Embryonic facial prominence (tissue), 1 donor: ENCODE results near the gene FAM83E.

Experiments used
- DNase-seq: peaks from one replicate; pipeline ENCODE4 v3.0.0-alpha.2; 2016; ENCODE audit errors: extremely low spot score

FAM83E gene

DNA sequence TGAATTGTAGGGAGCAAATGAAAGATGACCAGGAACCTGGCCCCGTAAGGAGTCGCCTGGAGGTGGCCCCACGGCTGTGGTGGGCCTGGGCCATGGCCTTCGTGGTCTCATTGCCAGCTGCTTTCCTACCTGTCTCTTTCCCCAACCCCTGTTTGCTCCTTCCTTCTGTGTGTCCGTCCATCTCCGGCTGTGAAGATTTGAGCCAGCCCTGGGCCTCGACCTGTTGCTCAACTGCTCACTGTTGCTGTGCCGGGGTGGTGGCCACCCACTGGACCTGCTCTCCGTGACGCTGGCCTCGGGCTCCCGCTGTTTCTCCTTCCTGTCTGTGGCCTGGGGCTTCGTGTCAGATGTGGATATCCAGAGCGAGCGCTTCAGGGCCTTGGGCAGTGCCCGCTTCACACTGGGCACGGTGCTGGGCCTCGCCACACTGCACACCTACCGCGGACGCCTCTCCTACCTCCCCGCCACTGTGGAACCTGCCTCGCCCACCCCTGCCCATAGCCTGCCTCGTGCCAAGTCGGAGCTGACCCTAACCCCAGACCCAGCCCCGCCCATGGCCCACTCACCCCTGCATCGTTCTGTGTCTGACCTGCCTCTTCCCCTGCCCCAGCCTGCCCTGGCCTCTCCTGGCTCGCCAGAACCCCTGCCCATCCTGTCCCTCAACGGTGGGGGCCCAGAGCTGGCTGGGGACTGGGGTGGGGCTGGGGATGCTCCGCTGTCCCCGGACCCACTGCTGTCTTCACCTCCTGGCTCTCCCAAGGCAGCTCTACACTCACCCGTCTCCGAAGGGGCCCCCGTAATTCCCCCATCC, 13.8 kb upstream of the FAM83E start:
- no peak for DNase-seq

DNA sequence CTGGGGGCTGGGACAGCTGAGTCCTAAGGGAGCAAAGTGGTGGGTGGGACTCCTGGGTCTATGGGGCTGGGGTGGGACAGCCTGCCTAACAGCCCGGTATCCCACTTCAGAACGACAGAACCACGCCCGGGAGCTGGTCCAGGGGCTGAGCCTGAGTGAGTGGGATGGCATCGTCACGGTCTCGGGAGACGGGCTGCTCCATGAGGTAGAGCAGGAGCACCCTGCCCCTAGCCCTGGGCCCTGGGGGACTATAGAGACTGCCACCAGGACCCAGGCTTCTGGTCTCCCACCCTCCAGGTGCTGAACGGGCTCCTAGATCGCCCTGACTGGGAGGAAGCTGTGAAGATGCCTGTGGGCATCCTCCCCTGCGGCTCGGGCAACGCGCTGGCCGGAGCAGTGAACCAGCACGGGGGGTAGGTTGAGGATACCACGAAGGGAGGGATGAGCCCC, 13.0 kb upstream of the FAM83E start:
- DNase-seq, result no peak

DNA sequence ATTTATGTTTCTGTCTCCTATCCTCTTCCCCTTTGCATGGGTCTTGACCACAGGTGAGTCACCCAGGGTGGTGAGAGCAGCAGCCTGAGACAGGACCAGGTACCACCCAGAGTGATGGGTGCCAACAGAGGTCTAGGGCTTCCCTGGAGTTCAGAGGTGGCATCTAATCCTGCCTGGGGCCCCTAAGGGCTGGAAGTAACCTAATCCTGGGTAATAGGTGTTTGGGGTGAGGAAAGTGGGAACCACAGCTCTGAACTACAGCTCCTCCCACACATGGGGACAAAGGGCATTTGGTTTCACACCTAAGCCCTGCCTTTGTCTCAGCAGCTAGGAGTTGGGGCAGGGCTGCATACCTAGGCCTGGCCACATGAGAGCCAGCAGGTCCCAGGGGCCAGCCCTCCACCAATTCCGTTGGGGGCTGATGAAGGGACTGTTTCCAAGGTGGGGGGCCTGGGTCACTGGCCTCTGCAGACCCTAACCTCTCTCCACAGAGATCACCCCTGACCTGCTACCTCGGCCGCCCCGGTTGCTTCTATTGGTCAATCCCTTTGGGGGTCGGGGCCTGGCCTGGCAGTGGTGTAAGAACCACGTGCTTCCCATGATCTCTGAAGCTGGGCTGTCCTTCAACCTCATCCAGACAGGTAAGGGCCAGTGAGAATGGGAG, 12.5 kb upstream of the FAM83E start:
- DNase-seq, result no peak

DNA sequence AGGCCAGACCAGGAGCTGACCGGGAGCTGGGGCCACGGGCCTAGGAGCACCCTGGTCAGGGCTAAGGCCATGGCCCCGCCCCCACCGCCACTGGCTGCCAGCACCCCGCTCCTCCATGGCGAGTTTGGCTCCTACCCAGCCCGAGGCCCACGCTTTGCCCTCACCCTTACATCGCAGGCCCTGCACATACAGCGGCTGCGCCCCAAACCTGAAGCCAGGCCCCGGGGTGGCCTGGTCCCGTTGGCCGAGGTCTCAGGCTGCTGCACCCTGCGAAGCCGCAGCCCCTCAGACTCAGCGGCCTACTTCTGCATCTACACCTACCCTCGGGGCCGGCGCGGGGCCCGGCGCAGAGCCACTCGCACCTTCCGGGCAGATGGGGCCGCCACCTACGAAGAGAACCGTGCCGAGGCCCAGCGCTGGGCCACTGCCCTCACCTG, 11.0 kb upstream of the FAM83E start:
- DNase-seq, result no peak

DNA sequence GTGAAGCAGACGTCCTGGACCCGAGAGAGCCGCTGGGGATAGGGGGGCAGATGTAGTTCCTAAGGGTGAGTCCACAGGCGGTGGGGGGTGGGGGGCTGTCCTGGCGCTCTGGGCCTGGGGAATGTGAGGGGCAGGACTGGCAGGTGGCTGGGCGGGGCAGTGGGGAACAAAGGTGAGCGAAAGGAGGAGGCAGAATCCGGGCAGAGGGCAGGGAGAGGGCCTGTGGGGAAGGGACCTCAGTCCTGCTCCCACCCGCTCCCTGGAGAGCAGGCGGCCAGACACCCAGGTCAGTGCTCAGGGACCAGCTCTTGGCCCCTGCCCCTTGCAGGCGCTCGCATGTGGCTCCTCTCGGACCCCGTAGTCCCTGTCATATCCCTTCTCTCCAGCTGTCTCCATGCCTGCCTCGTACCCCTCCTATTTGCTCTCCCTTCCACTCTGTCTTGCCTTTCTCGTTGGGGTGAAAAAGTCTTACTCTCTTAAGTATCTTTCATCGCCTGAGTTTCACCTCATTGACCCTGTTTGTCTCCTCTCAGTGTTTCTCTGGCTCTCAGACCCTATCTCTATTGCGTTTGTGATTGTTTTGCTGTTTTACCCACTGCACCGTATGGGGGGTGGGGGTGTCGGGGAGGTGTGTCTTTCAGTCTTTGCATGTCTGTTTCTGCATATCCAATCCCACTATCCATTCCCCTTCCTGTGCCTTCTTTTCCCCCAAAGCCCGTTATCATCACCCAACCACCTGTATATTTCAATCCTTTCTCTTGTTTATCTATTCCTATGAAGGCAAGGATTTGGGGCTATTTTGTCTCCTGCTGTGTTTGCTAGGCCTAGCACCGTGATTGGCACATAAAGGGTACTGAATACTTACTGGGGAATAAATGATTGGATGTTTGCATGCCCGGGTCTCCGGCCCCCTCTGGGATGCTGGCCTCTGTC, 10.2 kb upstream of the FAM83E start:
- no peak for DNase-seq

DNA sequence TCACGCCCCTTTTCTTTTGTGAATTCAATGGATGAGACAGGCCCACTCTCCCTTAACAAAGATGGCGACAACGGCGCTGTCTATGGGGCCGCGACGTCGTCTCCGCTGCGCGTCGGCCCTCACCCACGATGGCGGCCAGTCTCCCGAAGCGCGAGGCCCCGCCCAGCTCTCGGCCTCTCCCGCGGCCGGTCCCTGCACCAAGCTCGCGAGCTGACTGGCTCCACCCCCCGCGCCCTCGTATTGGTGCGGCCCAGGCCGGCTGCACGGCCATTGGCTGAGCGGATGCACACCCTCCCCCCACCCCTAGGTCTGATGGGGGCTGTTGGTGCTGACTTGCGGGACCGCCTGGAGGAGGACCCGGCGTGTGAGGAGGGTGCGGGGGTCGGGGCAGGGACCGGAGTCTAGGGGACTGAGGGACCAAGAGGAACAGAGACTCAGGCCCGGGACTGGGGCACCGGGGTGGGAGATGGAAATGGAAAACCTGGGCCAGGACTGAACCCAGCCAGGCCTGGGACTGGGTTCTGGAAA, 9.3 kb upstream of the FAM83E start:
- peak; percentile 94 for DNase-seq

DNA sequence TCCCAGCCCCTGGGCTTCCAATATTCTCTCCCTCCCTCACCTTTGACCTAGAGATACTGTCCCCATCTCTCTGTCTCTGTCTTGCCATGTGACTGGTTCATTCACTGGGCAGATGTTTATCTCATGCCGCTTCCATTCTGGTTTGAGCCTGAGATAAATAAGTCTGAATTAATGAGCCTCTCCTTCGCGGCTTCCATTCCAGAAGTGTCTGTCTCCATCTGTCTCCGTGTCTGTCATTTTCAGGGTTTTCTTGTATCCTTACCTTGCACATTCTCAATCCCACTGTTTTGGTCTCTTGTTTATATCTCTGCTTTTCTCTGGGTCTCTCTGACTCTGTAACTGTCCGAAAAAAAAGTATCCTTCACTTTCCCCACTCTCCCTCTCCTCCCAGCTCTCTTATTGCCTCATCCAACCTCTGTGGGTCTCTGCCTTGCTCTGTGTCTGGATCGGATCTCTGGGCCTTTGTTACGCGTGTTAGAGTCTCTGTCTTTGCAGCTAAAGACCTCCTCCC, 8.7 kb upstream of the FAM83E start:
- DNase-seq, result no peak

DNA sequence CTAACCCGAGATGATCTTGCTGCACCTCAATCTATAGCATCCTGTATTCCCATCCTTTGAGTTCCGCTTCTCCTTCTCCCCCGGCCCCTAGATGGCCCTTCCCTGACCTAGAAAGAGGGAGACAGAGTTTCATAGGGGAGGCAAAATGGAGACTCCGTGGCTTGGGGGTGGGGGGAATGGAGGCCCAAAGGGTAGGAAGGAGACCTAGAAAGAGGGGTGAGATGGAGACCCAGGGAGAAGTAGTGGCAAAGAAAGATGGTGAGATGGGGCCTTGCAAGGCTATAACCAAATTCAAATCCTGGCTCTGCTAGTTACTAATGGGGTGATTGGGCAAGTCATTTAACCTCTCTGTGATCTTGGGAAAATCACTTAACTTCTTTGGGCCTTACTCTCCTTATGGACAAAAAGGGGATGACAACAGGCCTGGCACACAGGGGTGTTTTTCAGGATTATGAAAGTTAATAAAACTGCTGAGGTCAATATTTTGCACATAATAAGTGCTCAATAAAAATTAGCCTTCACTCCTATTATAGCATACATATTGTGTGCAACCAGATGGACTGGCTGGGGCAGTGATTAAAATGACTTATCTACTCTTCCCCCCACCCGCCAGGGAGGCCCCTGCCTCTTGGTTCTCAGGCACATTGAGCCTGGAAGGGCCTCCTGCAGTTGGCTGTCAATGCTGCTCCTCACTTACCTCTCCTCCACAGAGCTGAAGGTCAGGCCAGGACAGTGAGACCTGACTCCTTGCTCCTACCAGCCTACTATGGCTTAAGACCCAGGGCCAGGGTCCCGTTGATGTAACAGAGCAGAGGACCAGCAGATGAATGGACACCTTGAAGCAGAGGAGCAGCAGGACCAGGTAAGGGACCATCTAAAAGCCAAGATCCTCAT, 5.1 kb upstream of the FAM83E start:
- no peak for DNase-seq

DNA sequence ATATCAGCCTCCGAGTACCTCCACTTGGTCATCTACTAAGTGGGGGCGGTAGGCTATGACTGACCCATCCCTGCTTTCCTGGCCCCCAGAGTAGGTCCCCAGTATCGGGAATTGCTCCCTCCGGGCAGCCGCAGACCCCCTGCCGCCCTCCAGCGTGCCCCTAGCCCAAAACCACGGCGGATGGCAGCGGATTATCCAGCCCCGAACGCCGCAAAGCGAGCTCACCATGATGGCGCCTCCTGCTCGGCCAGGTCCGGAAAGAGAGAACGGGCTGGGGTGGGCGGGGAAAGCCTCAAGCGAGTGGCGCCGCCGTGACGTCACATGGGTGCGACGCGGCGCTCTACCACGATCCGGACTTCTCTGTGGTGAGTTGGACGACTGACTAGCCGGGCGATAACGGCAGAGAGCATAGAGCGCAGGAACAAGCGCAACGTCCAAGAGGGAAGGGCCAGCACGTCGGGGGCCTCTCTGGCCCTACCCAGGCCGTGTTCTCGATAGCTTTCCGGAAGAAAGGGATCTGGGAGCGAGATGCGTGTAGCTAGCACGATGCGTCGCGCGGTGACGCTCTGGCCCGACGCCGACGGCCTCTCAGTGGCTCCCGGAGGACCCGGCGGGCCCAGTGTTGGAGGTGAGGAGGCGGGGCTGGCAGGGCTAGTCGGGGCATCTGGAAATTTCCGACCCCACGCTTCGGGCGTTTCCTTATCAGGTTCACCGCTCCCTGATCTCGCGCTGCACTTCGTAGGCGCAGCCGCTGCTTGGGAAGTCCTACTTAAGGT, 4.2 kb upstream of the FAM83E start, which contains the start of the genes RPL18 and SPHK2:
TSS of gene RPL18 (minus strand) at position 263 of the 776 bp plus-strand sequence. CDS start at position 228, 35 bp downstream.
TSS of gene SPHK2 (plus strand) at position 591 of the 776 bp plus-strand sequence. CDS start 1,009 bp downstream, outside the sequence.
- DNase-seq, result peak; percentile 99

DNA sequence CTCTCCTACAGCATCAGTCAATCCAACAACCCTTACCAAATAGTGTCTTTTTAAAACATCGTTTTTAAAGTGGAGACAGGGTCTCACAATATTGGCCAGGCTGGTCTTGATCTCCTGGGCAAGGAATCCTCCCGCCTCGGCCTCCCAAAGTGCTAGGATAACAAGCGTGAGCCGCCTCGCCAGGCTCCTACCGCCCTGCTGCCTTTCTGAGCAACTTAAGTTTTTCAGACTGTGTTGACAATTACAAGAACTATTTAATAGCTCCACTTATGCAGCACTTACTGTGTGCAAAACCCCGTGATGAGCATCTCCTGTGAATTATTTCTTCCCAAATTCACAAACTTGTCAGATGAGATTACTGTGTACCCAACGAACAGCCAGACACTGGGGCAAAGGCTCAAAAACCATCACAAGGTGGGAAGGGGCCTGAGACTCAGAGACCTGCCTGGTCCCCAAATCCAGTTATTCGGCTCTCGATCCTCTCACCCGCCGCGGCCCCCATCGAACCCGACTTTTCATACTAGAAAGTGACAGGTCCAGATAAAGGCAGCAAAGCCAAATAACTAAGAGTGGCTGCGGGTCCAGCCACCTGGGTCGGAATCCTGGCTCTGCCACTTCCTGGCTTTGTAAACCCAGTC, 3.5 kb upstream of the FAM83E start:
- DNase-seq, result no peak

DNA sequence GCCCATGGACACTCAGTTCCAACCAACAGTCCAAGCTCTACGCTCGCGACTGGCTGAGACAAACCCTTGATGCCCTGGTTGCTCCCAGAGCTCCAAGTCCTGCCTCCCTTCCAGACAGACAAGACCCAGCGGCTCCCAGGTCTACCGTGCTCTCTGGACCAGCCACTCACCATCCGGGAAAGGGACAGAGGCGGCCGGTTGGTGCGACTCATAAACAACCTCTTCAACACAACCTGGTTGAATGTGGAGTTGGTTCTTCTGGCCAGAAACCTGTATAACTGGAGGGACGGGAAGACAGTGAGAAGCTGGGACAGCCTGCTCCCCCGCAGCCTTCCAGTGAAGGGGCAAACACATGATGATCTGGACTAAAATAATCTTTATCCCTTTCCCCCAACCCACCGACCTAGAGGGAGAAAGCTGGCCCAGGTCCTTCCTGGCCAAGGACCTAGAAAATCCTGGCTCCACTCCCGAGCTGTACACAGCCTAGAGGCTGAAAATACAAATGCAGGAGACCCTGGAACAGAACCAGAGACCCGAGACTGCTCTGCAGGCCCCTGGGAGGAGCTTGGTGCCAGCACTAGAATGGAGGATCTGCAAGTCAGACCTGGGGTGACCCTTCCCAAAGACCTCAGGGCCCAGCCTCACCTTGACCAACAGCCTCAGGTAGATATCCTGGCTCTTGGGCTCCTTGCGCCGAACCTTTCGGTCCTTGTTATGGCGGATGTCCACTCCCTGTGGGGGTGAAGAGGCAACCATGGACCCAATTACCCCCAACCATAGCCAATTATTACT, 2.5 kb upstream of the FAM83E start:
- no peak for DNase-seq

DNA sequence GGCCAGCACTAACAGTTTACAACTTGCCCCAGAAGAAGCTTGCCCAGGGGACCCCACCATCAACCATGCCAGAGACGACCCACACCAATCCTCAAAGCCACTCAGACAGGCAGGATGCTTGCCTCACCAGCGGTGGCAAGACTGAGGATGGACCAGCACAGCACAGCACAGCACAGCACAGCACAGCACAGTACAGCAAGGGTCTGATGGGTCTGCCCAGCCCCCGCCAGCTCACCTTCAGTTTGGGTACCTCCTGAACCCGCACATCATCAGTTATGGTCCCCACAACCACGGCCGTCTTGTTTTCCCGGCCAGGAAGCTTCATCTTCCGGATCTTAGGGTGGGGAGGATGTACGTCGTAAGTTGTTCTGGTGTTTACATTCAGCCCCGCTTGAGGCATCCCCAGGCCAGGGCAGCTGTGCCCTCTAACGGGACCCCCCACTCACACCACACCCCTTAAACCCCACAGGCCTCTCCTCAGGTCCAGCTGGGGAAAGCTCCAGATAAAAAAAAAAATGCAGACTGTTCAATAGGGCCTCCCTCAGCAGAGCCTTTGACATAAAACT, 1.7 kb upstream of the FAM83E start:
- DNase-seq, result no peak

DNA sequence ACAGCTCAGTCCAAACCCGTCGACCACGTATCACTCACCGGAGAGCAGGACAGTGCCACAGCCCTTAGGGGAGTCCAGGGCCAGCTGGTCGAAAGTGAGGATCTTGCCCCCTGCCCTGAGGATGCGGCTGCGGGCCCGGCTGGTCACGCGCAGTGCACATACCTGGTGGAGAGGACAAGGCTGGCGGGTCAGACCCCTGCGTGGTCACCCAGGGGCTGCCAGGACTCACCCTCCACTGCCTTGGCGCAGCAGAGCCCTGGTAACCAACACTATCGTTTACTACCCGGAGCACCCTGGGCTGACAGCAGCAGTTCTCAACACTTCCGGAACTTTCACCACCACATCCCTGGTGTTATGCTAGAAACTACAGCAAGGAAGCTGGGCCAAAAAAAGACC, 1.2 kb upstream of the FAM83E start:
- DNase-seq, result no peak

DNA sequence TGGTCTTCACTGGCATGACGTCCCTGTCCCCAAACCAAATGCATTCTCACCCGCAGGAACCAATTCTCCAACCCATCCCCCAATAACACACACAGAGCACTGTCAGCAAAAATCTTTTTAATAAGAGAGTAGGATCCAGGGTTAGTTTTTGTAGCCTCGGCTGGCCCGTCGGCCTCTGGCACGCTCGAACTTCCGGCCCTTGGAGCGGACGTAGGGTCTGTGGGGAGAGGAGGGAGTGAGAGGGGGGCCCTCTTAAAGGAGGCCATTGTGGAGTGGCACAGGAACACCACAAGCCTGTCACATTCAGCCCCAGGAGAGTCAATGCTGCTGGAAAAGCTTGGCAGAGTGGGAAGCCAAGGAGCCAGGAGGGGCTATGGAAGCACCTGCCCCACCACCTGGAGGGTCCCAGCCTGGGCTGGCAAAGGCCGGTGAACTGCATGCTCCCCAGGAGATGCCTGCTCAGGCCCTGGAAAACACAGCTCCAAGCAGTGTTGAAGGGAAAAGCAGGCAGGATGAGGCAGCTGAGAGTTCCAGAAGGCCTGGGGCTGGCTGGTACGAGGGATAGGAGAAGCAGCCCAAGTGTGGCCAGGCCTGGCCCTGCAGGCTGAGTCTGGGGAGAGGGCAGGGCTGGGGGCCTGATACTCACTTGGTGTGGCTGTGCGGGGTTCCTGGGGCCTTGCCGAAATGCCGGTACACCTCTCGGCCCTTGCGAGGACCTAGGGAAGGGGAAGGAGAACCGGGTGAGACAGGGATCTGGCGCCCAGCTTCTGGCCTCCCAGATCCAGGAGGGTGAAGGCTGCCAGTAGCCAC, 560 bp upstream of the FAM83E start:
- no peak for DNase-seq

DNA sequence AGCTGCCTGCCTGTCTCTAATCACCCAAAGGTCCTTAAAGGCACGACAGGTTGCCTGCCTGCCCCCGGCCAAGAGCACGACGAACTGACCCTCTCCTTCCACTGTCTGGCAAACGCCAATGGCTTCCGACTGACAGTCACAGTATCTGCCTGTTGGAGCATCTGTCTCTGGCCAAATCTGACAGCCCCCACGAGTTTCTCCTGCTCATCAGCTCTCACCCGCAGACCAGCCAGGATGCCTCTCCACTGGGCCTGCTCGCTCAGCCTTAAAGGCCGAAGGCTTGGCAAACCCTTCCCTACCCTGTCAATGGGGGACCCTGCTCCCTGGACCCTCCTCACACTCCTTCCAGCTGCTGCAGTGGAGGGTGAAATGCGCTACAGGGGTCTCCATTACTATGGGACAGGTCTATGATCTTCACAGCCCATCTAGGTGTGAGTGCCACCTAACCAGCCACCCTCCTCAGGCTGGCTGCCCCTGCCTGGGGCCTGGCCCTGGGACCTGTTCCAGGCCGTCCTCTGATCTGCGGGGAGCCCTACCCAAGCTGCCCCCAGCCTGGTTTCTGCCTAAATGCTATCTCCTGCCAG, 932 bp downstream of the FAM83E start:
- DNase-seq, result no peak

DNA sequence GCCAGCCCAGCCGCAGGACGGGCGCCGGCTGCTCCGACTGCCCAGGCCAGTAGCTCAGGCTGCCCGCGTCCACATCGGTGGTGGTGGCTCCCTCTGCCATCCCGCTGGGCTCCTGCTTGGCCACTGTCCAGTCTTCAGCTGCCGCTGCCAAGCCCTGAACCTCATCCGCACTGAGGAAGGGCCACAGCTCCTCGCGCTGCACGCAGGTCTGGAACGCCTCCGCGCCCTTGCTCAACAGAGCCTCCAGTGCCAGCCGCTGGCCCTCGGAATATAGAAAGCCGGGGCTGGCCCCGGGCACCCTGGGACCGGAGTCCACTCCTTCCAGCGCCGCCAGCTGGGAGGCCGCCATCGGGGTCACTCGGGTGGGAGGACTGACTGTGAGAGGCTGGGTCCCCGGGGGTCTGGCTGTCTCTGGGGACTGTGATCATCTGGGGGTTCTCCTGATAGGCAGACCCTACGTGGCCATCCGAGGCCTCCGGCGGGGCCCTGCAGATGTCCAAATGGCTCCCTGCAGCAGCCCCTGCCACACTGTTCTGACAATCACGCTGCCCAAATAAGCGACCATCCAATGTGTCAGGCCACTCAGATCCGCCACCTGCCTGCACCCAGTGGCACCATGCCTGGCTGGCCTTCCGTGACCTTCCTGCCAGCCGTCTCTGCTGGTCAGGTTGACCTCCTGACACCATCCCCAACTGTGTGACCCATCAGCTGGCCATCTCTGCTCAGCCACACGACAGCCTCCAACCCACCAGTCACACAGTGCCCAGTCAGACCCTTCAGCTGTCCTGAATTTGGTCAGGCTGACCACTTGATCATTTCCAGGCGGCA, 1.6 kb downstream of the FAM83E start:
- no peak for DNase-seq
